Measurements from ENCODE around the gene ARHGEF33.

ARHGEF33 gene

GRCh38 chr2:39022642-39023235 is 133.1 kb downstream of the ARHGEF33 start:
- DNase-seq, result no peak

- DNase-seq, result no peak
Measured at GRCh38 chr2:39023649-39024048, 134.0 kb downstream of the ARHGEF33 start.

- no peak for DNase-seq
Measured at GRCh38 chr2:39024833-39025232, 135.2 kb downstream of the ARHGEF33 start.
